Suprapubic skin (tissue), 4 donors: ENCODE measurements around the gene LIN37. TPM values are rescaled to one million over a fixed set of nuclear protein-coding genes. Genes with fewer than 3 reads are reported as not detected.

Experiments used
- DNase-seq, 2 donors: peaks; one replicate each; pipeline ENCODE4 v3.0.0-alpha.2; 2019; ENCODE audit warnings: low spot score in 2 of 2
- H3K27ac ChIP-seq: fragments of 200-600 bp; sonication (generic); one replicate; pipeline ENCODE4 v1.5.1; 2019
- H3K27me3 ChIP-seq: fragments of 200-600 bp; sonication (generic); one replicate; pipeline ENCODE4 v1.5.1; 2019
- H3K36me3 ChIP-seq: fragments of 200-600 bp; sonication (generic); one replicate; pipeline ENCODE4 v1.5.1; 2019
- H3K4me1 ChIP-seq: fragments of 200-600 bp; sonication (generic); one replicate; pipeline ENCODE4 v1.5.1; 2019
- H3K4me3 ChIP-seq: fragments of 200-600 bp; sonication (generic); one replicate; pipeline ENCODE4 v1.5.1; 2019; ENCODE audit warnings: mild to moderate bottlenecking
- H3K9me3 ChIP-seq: fragments of 200-600 bp; sonication (generic); one replicate; pipeline ENCODE4 v1.5.1; 2019
- EP300 ChIP-seq: sonication (generic); formaldehyde crosslinking; IDR thresholded peaks from one replicate; pipeline ENCODE4 v1.6.1; 2017; ENCODE audit warnings: antibody characterized with exemption
- POLR2A ChIP-seq, 2 donors: fragments of 450-650 bp; IDR thresholded peaks; one replicate each; pipeline ENCODE4 v1.6.1; 2017; ENCODE audit warnings: antibody characterized with exemption in 2 of 2, mild to moderate bottlenecking in 2 of 2, moderate library complexity in 2 of 2
- POLR2AphosphoS5 ChIP-seq, 3 donors: sonication (generic); formaldehyde crosslinking; IDR thresholded peaks; one replicate each; pipeline ENCODE4 v1.6.1; 2017; ENCODE audit warnings: antibody characterized with exemption in 3 of 3
- WGBS: methylation state at CpG from one replicate; pipeline ENCODE4 v1.1.5; 2018; 5-methylcytosine and 5-hydroxymethylcytosine counted together
- total RNA-seq, 4 donors: library from RNA; depleted of rRNA; stranded (reverse); fragments of >200 nt; gene quantifications; one replicate each; pipeline ENCODE4 v1.1.0, GENCODE V29; 2016
- TF ChIP-seq, protein P1 (sequence below), 2 donors: fragments of 200-600 bp in 1 of 2; fragments of 450-650 bp in 1 of 2; sonication (generic) in 1 of 2; IDR thresholded peaks; one replicate each; pipeline ENCODE4 v1.5.1; 2016 to 2019; ENCODE audit warnings: antibody characterized with exemption in 2 of 2, mild to moderate bottlenecking in 1 of 2, moderate library complexity in 1 of 2

LIN37 gene
- total RNA-seq, 4 donors from 2014 or later, result 11.0 to 21.5 (median 20.0) TPM

DNA sequence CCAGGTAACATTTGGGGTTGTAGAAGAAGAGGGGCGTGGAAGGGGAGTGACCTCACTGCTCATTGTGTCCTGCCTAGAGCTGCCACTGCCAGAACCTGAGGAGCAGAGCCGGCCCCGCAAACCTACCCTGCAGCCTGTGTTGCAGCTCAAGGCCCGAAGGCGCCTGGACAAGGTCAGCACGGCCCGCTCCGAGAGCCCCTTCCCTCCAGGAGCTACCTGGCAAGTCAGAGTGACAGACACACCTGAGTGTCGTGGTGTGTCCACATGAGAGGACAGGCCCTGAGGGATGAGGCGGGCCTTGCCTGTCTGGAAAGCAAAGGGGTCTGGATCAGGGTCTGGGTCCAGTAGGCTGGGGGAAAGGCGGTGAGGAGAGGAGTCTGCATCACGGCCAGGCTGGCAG, 23.8 kb upstream of the LIN37 start:
- Histone ChIP-seq H3K36me3 (peaks cover 92% of the 10 kb centered on the region), H3K4me3 (no peak overlapping the region), H3K4me1 (peaks cover 5% of the 10 kb centered on the region), H3K9me3 (no peaks in the 10 kb centered on the region), H3K27ac (no peak overlapping the region), H3K27me3 (no peaks in the 10 kb centered on the region)
- DNase-seq, result no peak
- TF ChIP-seq, protein P1, sequence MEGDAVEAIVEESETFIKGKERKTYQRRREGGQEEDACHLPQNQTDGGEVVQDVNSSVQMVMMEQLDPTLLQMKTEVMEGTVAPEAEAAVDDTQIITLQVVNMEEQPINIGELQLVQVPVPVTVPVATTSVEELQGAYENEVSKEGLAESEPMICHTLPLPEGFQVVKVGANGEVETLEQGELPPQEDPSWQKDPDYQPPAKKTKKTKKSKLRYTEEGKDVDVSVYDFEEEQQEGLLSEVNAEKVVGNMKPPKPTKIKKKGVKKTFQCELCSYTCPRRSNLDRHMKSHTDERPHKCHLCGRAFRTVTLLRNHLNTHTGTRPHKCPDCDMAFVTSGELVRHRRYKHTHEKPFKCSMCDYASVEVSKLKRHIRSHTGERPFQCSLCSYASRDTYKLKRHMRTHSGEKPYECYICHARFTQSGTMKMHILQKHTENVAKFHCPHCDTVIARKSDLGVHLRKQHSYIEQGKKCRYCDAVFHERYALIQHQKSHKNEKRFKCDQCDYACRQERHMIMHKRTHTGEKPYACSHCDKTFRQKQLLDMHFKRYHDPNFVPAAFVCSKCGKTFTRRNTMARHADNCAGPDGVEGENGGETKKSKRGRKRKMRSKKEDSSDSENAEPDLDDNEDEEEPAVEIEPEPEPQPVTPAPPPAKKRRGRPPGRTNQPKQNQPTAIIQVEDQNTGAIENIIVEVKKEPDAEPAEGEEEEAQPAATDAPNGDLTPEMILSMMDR (IDR thresholded peaks at IDR 0.05), result no peak
- TF ChIP-seq POLR2A (IDR thresholded peaks at IDR 0.05) (no peak), EP300 (no peak), POLR2AphosphoS5 (IDR thresholded peaks at IDR 0.05) (no peak)
- WGBS, result 98% methylated on average over 12 of the region's 12 CpGs

DNA sequence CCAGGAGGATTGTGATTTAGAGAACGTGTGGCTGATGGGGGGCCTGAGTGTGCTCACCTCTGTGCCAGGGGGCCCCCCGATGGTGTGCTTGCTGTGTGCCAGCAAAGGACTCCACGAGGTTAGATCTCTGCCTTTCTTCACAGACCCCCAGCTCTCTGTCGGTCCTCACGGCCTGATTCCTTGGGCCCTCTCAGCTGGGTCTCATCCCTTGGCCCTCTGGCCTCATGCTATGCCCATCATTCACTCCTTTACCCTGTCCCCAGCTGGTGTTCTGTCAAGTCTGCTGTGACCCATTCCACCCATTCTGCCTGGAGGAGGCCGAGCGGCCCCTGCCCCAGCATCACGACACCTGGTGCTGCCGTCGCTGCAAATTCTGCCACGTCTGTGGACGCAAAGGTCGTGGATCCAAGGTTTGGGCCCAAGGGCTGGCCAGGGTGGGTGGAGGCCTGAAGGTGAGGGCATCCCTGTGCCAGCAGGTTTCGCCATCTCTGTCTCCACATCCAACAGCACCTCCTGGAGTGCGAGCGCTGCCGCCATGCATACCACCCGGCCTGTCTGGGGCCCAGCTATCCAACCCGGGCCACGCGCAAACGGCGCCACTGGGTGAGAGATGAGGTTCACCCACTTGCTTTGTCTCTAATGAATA, 23.0 kb upstream of the LIN37 start:
- DNase-seq, result no peak
- no peaks in the 10 kb centered on the region for H3K4me1 ChIP-seq
- H3K4me3 ChIP-seq, result no peak overlapping the region
- no peaks in the 10 kb centered on the region for H3K27me3 ChIP-seq
- no peaks in the 10 kb centered on the region for H3K9me3 ChIP-seq
- H3K27ac ChIP-seq, result no peak overlapping the region
- TF ChIP-seq, protein P1 (IDR thresholded peaks at IDR 0.05), result no peak
- TF ChIP-seq POLR2AphosphoS5 (IDR thresholded peaks at IDR 0.05) (no peak), EP300 (no peak), POLR2A (IDR thresholded peaks at IDR 0.05) (no peak)
- peaks cover 99% of the 10 kb centered on the region for H3K36me3 ChIP-seq
- WGBS, result 94% methylated on average over 22 of the region's 23 CpGs

DNA sequence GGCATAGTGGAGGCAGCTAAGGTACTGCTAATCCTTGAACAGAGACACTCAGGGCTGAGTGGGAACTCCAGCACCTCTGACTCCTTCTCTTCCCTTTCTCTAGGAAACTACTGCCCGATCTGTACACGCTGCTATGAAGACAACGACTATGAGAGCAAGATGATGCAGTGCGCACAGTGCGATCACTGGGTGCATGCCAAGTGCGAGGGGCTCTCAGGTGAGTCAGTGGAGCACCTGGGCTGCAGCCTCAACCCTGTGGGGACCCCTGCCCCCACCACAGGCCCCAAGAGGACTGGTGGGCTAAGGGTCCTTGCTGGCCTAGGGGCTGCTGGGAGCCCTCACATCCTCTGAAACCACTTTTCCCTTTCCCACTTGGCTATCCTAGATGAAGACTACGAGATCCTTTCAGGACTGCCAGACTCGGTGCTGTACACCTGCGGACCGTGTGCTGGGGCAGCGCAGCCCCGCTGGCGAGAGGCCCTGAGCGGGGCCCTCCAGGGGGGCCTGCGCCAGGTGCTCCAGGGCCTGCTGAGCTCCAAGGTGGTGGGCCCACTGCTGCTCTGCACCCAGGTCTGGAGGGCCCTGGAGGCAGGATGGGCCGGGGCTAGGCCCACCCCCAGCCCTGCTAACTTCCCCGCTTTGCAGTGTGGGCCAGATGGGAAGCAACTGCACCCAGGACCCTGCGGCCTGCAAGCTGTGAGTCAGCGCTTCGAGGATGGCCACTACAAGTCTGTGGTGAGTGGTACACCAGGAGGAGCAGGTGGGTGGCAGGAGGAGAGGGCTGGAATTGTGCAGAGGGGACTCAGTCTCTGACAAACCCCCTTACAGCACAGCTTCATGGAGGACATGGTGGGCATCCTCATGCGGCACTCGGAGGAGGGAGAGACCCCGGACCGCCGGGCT, 21.1 kb upstream of the LIN37 start:
- H3K27ac ChIP-seq, result no peak overlapping the region
- WGBS, result 95% methylated on average over 10 of the region's 25 CpGs
- no peak overlapping the region for H3K4me3 ChIP-seq
- TF ChIP-seq, protein P1 (IDR thresholded peaks at IDR 0.05), result no peak
- TF ChIP-seq POLR2AphosphoS5 (IDR thresholded peaks at IDR 0.05) (no peak), POLR2A (IDR thresholded peaks at IDR 0.05) (no peak), EP300 (no peak)
- H3K27me3 ChIP-seq, result no peaks in the 10 kb centered on the region
- no peak for DNase-seq
- peaks cover 100% of the 10 kb centered on the region for H3K36me3 ChIP-seq
- H3K9me3 ChIP-seq, result no peaks in the 10 kb centered on the region
- peaks cover 13% of the 10 kb centered on the region for H3K4me1 ChIP-seq

DNA sequence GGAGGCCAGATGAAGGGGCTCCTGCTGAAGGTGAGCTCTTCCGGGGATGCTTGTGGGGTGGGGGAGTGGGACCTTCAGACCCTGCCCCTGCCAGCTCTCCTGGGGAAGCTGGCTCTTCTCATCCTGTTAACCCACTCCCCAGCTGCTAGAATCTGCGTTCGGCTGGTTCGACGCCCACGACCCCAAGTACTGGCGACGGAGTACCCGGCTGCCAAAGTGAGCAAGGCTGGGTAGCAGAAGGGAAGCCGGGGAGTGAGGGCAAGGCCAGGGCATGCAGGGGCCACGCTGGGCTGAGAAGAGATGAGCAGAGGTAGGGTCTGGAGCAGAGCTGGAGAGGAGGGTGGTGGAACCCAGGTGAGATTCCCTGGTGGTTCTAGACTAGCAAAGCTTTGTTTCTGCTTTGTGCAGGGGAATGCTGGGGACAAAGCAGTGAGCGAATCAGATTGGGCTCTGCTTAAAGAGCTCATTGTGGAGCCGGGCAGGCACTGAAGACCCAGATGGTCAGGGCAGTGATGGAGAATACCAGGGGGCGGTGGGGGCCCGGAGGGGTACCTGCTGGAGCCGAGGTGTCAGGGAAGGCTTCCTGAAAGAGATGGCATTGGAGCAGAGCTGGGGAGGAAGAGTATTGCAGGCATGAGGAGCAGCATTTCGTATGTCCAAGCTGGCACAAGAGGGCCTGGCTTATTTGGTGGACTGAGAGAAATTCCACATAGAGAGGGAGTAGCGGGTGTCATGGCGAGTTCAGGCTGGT, 20.2 kb upstream of the LIN37 start:
- no peak for DNase-seq
- WGBS, result 95% methylated on average over 18 of the region's 19 CpGs
- TF ChIP-seq EP300 (no peak), POLR2AphosphoS5 (IDR thresholded peaks at IDR 0.05) (no peak), POLR2A (IDR thresholded peaks at IDR 0.05) (no peak)
- TF ChIP-seq, protein P1 (IDR thresholded peaks at IDR 0.05), result no peak

More for the DNA sequence above, 20.2 kb upstream of the LIN37 start:
- peaks cover 99% of the 10 kb centered on the region for H3K36me3 ChIP-seq
- H3K27me3 ChIP-seq, result no peaks in the 10 kb centered on the region
- no peak overlapping the region for H3K4me3 ChIP-seq
- H3K4me1 ChIP-seq, result peaks cover 15% of the 10 kb centered on the region
- H3K9me3 ChIP-seq, result no peaks in the 10 kb centered on the region
- no peak overlapping the region for H3K27ac ChIP-seq
